ENCODE measurements around the gene EME2. TPM values are rescaled to one million over a fixed set of nuclear protein-coding genes. Genes with fewer than 3 reads are reported as not detected.

Gene EME2
- total RNA-seq, 1 donor from 2014 or later: 19.2 TPM

DNA sequence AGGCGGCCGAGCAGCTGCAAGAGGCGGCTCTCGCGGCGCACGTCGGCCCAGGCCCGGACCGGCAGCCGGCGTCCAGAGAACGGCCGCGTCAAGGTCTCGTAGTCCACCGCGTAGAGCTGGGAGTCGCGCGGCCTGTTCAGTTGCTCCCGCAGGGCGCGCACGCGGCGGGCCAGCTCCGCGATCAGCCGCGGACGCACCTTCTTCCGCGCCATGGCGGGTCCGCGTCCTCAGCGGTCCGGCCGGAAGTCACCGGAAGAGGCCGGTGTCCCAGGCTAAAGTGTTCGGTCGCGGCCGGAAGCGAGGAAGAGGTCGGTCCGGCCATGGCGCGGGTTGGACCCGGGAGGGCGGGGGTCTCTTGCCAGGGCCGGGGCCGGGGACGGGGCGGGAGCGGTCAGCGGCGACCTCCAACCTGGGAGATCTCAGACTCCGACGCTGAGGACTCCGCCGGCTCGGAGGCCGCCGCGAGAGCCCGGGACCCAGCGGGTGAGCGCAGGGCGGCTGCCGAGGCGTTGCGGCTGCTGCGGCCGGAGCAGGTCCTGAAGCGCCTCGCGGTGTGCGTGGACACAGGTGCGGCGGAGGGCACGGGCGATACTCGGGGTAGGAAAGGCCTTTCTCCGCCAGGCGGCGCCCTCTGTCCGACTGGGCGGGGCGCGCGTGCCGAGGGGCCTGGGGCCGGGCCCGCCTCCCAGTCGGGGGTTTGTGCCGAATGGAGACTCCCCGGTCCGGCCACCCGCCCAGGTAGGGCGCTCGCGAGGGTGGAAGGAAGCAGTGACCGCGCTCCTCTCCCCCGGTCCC lies 495 bp downstream of the EME2 start, which contains the start of gene MRPS34:
TSS of gene MRPS34 (minus strand) at position 227 of the 795 bp plus-strand sequence. CDS start at position 212, 15 bp downstream.
- H3K36me3 ChIP-seq: peaks cover 19% of the 10 kb centered on the region
- H3K9me3 ChIP-seq: no peaks in the 10 kb centered on the region
- H3K27ac ChIP-seq: peak within 1 kb of the TSS; percentile 93
- peak; percentile 83 for ATAC-seq
- peak; percentile 92 for DNase-seq
- H3K27me3 ChIP-seq: no peaks in the 10 kb centered on the region
- H3K4me1 ChIP-seq: peaks cover 29% of the 10 kb centered on the region
- H3K4me3 ChIP-seq: peak within 1 kb of the TSS; percentile 90
- intact Hi-C loops (cut with DNase I): no loop called here
- TF ChIP-seq CTCF (IDR thresholded peaks at IDR 0.05): peak; percentile 76

GRCh38 chr16:1773703-1774447 lies 1.3 kb downstream of the EME2 start:
- no peak for TF ChIP-seq CTCF (IDR thresholded peaks at IDR 0.05)
- Histone ChIP-seq H3K27me3 (no peaks in the 10 kb centered on the region), H3K27ac (peak overlapping the region; percentile 93), H3K36me3 (peaks cover 22% of the 10 kb centered on the region), H3K4me3 (peak overlapping the region; percentile 90), H3K9me3 (no peaks in the 10 kb centered on the region), H3K4me1 (peaks cover 29% of the 10 kb centered on the region)
- intact Hi-C loops (cut with DNase I): no loop called here
- DNase-seq: no peak
- ATAC-seq: no peak

- H3K4me1 ChIP-seq: peaks cover 29% of the 10 kb centered on the region
- intact Hi-C loops (cut with DNase I): no loop called here
- ATAC-seq: no peak
- no peaks in the 10 kb centered on the region for H3K27me3 ChIP-seq
- H3K4me3 ChIP-seq: peak overlapping the region; percentile 90
- H3K9me3 ChIP-seq: no peaks in the 10 kb centered on the region
- H3K27ac ChIP-seq: no peak overlapping the region
- DNase-seq: no peak
- peaks cover 24% of the 10 kb centered on the region for H3K36me3 ChIP-seq
- no peak for TF ChIP-seq CTCF (IDR thresholded peaks at IDR 0.05)
Measured at GRCh38 chr16:1774448-1774780, 1.8 kb downstream of the EME2 start.

DNA sequence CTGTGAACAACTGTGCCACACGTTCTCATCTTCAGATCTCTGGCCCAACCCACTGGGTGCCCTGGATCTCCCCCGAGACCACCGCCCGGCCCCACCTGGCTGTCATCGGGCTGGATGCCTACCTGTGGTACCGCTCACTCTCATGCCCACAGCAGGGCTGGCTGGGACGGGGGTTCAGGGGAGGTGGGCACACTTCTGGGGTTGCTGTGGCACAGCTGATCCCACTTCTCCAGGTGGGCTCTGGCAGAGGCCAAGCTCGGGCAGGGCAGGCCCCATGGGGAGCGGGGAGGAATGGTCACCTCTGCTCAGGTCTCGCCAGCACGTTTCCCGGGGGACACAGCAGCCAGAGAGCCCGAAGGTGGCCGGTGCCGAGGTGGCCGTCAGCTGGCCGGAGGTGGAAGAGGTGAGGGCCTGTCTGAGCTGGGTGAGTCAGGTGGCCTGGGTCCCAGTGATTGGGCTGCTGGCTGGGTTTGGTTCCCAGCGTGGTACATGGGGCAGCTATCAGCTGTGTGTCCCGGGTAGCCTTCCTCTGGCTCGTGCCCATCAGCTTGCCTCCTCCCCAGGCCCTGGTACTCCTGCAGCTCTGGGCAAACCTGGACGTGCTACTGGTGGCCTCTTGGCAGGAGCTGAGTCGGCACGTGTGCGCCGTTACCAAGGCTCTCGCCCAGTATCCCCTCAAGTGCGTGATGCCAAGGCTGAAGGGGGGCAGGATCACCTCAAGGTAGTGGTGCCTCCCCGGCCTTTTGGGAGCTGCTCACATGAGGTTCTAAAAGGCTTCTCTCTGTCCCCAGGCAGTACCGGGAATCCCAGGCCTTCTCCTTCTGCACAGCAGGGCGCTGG lies 2.6 kb downstream of the EME2 start:
- TF ChIP-seq CTCF (IDR thresholded peaks at IDR 0.05): no peak
- Histone ChIP-seq H3K4me3 (no peak overlapping the region), H3K4me1 (peaks cover 25% of the 10 kb centered on the region), H3K9me3 (no peaks in the 10 kb centered on the region), H3K36me3 (peaks cover 31% of the 10 kb centered on the region), H3K27me3 (no peaks in the 10 kb centered on the region), H3K27ac (no peak overlapping the region)
- intact Hi-C loops (cut with DNase I): no loop called here
- DNase-seq (no peak), ATAC-seq (no peak)

DNA sequence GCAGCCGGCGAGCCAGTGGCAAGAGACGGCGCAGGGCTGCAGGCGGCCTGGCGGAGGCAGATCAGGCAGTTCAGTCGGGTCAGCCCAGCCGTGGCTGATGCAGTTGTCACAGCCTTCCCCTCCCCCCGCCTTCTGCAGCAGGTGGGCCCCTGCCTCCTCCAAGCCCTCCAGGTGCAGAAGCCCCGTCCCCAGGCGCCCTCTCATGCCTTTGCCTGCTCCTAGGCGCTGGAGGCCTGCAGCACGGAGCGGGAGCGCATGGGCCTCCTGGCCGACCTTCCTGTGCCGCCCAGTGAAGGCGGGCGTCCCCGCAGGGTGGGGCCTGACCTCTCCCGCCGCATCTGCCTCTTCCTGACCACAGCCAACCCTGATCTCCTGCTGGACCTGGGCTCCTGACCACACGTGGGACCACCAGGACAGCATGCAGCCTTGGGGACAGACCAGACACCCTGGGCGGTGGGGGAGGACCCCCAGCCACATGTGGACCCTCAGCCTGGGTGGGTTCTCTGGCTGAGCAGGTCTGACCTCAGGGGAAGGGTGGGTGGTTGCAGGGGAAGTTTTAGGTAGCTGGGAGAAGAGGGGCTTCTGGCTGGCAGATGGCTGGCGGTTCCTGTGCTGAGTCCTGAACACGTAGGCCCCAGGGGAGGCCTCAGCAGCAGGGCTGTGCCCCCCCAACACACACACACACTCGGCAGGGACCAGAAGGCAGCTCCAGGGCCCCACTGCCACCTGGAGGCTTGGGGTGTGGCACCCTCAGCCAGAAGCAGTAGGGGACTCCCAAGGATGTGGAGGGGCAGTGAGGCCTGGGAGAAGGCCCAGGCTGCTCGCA lies 3.4 kb downstream of the EME2 start:
- intact Hi-C loops (cut with DNase I): no loop called here
- no peaks in the 10 kb centered on the region for H3K27me3 ChIP-seq
- H3K4me1 ChIP-seq: peaks cover 22% of the 10 kb centered on the region
- no peak overlapping the region for H3K27ac ChIP-seq
- no peak for ATAC-seq
- H3K4me3 ChIP-seq: no peak overlapping the region
- H3K9me3 ChIP-seq: no peaks in the 10 kb centered on the region
- no peak for TF ChIP-seq CTCF (IDR thresholded peaks at IDR 0.05)
- no peak for DNase-seq
- peaks cover 32% of the 10 kb centered on the region for H3K36me3 ChIP-seq
